Stimulated activated CD4-positive, alpha-beta T cell treated with anti-CD3 and anti-CD28 coated beads, Interleukin-15, amount 100 ng/mL, for 48 hours (primary cell): ENCODE measurements around the gene ACER1.

Experiments used
- DNase-seq, 2 donors: peaks; one replicate each; pipeline ENCODE4 v3.0.0-alpha.2; 2020; ENCODE audit warnings: low read depth in 2 of 2

The ACER1 gene

DNA sequence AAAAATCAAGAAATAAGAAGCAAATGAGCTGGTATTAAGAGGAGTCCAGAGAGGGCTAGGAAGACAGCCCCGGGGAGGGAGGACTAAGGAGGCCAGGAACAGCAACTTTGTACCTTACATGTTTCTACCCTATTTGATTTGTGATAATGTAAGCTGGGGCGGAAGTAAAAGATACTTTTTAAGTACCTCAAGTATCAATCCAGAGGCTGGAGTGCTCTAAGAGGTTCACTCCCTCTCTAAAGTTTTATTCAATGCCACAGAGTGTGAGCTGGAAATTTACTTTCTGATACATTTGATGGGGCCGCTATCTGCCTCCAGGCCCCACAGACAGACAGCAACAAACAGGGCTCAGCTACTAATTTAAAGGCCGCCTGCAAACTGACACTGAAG lies 65.0 kb downstream of the ACER1 start:
- DNase-seq: no peak

DNA sequence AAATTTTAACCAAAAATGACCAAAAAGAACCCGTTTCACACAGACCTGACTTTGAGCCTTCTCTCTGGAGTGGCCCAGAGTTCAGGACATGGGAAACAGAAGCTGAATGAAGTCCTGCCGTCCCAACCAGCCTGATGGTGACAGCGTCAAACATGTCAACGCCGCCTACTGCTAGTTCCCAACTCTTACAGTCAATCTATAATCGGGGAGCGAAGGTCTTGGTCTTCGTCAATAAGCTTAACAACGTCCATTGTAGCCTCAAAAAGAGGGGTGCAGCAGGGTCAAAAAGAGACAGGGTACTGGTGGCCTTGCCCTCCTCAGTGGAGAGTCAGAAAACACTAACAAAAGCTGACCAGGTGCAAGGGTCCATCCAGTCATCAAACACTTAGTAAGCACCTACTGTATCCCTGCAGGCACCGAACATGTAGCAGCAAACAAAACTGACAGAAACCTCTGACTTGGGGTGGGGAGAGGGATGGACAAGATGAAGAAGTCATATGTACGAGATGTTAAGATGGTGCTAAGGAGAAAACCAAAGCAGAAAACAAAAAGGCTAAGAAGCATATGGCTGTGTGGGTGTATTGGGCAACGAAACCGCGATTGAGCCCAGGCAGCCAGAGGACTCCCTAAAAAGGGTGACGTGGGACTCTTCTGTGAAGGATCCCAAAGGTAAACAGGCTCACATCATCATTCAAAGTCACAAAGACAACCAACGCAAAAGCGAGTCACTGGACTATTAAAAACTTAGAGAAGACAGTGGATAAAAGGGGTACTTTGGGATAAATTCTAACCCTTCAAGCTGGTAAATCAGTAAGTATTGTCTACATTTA lies 65.6 kb downstream of the ACER1 start:
- no peak for DNase-seq

DNA sequence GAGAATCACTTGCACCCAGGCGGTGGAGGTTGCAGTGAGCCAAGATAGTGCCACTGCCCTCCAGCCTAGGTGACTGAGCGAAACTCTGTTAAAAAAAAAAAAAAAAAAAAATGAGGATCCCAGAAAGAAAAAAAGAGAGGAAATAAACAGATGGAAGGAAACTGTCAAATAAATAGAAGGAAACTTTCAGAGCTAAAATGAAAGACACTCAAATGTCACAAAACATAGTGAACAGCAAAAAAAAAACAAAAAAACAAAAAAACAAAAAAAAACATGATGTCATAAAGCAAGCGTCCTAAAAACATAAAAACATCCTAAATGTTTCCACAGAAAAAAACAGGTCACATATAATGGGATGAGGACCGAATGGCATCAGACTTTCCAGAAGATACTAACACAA lies 68.6 kb downstream of the ACER1 start:
- no peak for DNase-seq

DNA sequence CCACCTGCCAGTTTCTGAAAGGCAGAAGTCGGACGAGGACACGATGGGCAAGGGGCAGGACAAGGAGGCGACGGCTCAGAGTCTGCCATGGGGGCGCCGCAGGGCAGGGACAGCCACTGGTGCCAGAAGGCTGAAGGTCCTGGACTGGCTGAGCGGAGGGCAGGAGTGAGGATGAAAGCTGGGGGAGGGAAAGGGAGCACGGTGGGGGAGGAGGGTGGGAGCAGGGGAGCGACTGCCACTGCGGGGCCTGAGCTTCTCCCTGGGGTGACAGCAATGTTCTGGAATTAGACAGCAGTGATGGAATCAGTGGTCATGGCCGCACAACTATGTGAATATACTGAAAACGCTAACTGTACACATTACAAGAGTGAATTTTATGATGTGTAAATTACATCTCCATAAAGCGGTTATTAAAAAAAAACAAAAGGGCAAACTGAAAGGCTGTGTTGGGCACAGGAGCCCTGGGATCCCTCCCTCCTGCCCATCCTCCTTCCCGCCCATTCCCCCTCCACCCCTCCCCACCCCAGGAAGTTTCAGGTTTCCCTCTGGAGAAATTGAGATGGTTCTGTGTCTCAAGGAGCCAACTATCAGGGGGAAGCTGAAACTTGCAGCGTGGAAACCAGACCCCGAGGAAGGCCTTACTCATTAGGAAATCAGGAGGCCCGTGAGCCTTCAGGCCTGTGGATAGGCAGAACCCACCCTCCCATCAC lies 69.5 kb downstream of the ACER1 start:
- DNase-seq: no peak

DNA sequence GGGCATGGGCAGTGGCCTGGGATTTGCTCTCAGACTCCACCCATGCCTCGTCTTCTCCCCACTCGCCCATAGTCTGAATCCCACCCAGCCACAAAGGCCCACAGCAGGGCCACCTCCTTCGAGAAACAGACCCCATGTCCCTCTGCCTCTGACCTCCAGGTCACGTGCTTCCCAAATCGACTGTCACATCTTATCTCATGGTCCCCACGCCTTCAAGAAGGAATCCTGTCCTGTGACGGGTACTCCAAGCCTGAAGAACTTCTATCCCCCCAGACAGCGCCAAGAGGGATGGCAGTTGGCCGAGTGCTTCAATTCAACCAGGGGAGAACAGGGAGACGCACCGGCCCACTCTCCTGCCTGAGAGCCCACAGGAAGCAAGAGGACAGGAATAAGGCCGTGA lies 70.1 kb downstream of the ACER1 start:
- DNase-seq: no peak

DNA sequence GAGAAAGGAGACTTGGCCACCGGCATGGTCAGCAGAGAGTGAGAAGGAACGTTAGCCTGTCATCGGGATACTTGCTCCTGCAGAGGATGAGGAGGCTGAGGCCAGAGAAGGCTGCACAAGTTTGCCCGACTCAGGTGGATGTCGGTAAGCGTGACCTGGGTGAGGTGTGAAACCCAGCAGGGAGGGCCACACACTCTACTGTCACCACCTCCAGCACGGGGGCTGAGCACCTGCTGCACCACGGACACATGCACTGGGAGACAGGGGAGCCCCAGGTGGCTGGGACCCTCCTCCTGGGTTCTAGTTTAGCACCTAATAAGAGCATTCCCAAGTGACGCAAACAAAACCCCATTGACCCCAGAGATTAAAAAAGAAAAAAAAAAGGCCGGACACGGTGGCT lies 70.9 kb downstream of the ACER1 start:
- DNase-seq: no peak

DNA sequence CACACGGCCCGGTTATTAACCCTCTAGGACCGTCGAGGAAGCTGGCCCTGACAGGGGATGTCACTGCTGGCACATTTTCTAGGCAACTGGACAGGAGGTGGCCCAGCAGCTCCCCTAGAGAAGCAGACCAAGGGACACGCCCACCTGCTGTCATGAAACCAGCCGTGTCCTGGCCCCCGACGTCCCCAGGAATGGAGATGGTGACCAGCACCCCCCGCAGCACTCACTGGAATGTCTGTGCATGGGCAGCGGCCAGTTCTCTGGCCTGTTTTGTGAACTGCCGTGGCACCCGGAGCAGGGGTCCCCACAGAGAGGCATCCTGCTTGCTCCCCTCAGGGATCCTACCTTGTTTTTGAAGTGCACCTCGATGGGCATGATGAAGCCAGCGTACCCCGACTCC lies 71.5 kb downstream of the ACER1 start:
- DNase-seq: no peak

DNA sequence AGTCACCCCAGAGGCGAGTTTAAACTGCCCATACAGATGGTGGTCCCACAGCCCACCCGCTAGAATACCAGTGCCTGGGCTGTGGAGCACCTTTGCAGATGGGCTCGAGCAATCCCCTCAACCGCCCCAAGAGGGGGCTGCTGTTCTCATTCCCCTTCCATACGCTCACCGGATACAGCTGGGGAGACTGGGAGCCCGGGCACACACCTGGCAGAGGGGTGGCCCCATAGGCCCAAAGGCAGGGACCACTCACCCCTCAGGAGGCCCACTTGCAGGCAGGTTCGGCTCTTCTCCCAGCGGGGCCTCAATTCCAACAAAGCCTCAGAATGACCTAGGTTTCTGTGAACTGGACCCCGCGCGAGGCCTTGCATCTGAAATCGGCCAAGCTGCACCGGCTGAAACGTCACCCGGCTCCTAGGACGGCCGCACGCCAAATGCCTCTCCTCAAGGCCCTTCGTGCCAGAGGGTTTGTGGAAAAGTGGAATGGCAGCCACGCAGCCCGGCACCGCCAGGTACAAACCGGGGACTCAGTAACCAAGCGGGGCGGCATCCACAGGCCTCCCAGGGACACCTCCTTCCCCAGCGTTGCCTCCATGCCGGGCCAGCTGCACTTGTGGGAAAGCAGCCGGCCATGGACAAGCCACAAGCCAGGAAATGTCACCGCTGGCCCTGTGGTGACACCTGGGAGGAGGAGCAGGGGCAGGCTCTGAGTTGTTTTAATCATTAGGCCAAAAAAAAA lies 72.3 kb downstream of the ACER1 start:
- peak in 1 of 2 donors; percentile 25 for DNase-seq

DNA sequence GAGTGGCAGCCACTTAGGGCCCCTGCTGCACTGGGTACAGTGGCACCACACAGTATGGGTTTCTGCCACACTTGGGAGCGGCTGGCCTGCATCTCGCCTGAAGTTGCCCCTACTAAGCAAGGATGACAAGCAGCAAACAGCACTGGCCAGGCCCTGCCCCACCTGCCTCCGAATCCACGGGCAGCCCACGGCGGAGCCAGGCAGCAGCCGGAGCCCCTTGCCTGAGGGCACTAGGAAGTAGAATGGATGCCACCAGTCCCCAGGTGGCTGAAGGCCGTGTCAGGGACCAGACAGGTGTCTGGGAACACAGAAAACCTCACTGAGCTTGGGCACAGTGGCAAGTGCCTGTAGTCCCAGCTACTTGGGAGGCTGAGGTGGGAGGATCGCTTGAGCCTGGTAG lies 73.0 kb downstream of the ACER1 start:
- no peak for DNase-seq

DNA sequence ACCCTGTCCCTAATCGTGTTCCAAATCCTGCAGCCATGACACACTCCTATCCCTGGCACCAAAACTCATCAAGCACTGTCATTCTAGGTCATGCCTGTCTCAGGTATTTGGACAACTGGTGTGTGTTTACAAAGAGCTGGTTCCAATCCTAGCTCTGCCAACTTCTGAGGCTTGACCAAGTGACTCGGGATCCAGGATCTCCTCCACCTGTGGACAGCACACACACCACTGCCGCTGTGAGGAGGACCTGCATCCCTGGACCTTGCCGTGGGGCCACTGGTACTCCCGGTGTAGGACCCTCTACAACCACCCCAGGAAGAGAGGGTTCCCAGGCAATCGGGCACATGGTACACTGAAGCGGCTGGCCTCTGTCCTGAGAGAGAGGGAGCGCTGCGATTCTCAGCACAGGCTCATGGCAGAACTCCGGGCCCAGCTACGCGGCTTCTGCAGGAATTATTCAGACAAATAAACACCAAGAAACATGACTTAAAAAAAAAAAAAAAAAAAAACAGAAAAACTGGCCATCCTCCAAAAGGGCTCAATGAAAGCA lies 74.0 kb downstream of the ACER1 start:
- no peak for DNase-seq

DNA sequence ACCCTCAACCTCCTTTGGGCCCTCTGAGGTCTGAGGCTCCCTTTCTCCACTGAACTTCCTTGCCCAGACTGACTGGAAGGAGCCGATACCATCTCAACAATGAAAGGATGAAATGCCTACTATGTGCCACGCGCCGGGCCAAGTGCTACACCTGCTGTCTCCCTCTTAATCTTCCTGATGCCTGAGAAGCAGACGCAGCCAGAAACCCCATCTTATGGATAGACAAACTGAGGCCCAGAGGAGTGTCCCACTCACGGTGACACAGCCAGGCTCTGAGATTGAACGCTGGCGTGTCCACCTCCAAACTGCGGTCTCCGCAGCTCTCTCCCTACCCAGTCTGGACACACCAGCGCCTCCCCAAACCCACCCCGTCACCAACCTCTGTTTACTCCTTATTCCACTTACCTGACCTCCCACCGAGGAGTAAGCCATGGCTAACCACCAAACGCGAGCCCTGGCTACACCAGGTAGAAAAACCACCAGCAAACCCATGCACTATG lies 74.5 kb downstream of the ACER1 start:
- no peak for DNase-seq
